GM12891 (cell line): ENCODE measurements around the gene MAFF.

Source experiments
- POLR2A ChIP-seq: IDR thresholded peaks from 2 replicates; pipeline ENCODE4 v1.6.1; 2011; ENCODE audit warnings: low read depth, low read length, control low read depth
- POLR2AphosphoS5 ChIP-seq: IDR thresholded peaks from 2 replicates; pipeline ENCODE4 v1.6.1; 2011; ENCODE audit warnings: low read depth, low read length, control low read depth
- SPI1 ChIP-seq: IDR thresholded peaks from 2 replicates; pipeline ENCODE4 v1.6.1; 2011; ENCODE audit warnings: low read depth, low read length, control low read depth
- TAF1 ChIP-seq: IDR thresholded peaks from 2 replicates; pipeline ENCODE4 v1.6.1; 2011; ENCODE audit warnings: low read depth, low read length, control low read depth

DNA sequence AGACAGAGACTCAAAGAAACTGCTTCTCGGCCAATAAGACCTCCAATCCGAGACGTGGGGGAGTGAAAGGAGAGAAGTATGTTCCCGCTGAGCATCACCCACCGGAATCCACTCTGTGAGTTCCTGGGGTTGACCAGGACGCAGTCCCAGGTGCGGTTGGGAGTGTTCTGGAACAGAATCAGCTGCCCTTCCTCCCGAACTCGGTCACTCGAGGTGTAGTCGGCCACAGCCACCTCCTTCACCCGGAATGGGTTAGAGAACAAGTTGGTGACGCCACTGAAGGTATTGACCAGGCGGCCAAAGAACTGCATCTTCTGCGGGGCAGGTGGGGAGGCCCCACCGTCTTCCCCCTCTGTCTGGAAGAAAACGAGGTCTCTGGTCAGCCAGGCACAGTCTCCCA is 32.7 kb upstream of the MAFF start:
- no peak for TF ChIP-seq POLR2AphosphoS5
- TF ChIP-seq TAF1 = no peak
- TF ChIP-seq POLR2A = no peak
- TF ChIP-seq SPI1 = no peak
